ENCODE results near the gene HSF5. TPM values are rescaled to one million over a fixed set of nuclear protein-coding genes. Genes with fewer than 3 reads are reported as not detected.

Gene HSF5, protein sequence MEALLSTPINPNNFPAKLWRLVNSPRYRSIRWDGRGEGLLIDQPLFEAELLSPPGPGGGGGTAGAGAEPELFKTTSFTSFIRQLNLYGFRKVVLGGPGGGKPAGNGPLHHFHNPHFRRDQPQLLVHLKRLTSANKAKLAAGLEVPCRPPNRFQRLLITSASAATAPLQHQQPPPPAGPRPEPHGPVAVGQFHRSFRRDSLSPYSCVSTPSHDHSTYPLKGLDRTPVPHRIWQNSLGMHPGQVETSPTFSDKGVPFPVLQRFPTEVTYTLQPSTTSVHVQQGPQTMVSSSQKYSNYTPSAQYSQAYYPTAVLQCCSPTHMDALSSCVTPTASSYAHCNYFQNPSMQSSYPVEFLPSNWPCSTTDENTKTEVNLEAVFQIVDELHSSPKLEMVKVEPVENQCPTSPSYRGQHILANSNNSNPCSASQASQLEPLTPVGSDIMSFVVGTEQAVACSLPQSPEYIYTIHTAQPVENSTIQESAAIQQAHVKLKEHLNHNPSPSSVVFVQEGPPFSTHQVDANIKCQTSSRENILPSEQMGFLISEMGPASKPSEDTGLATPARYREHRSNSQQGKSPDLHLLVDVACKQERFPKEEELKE
- total RNA-seq = under 0.01 TPM in 1 of 2 replicates, not detected in the other

DNA sequence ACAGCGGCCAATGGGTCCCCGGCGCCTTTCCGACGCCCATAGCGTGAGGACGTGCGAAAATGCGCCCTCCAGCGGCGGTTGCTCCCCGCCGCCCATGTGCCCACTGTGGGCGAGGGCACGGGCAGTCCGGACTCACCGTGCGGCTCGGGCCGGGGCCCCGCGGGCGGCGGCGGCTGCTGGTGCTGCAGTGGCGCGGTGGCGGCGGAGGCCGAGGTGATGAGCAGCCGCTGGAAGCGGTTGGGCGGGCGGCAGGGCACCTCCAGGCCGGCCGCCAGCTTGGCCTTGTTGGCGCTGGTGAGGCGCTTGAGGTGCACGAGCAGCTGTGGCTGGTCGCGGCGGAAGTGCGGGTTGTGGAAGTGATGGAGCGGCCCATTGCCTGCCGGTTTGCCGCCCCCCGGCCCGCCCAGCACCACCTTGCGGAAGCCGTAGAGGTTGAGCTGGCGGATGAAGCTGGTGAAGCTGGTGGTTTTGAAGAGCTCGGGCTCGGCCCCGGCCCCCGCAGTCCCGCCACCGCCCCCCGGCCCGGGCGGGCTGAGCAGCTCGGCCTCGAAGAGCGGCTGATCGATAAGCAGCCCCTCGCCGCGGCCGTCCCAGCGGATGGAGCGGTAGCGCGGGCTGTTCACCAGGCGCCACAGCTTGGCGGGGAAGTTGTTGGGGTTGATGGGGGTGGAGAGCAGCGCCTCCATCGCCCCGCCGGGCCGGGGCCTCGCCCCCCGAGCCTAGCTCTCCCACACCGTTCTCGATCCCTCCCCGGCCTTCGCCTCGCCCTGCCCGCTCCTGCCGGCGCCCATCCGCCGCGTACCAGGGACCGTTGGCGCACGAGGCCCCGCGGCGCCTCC, at the start of gene HSF5:
TSS of gene HSF5 (minus strand) at position 820 of the 839 bp plus-strand sequence. CDS start at position 686, 134 bp downstream.

GRCh38 chr17:58513965-58514769, 26.0 kb upstream of the HSF5 start, which contains the start of gene MTMR4:
TSS of gene MTMR4 (minus strand) at chr17:58514638. CDS start at chr17:58514407, 231 bp downstream.

GRCh38 chr17:58417300-58418092, 70.7 kb downstream of the HSF5 start, which contains the start of gene RNF43:
TSS of gene RNF43 (minus strand) at chr17:58417534. CDS start at chr17:58415577, 1,957 bp downstream.

Other genes with a start within 250 kb of the HSF5 start
- gene LPO, start 249.8 kb downstream of the HSF5 start, total RNA-seq = 0.21 TPM in 1 of 2 replicates, not detected in the other
- gene MPO, start 207.5 kb downstream of the HSF5 start, total RNA-seq = not detected in 2 replicates
- gene TSPOAP1, start 159.6 kb downstream of the HSF5 start, total RNA-seq = 0.48 and 1.3 TPM in 2 replicates
- gene SUPT4H1, start 136.2 kb downstream of the HSF5 start, total RNA-seq = 37.5 and 41.7 TPM in 2 replicates
- 4.6 and 6.0 TPM in 2 replicates for gene RNF43, start 70.9 kb downstream of the HSF5 start, total RNA-seq
- 50.6 and 65.2 TPM in 2 replicates for gene MTMR4, start 26.2 kb upstream of the HSF5 start, total RNA-seq
- gene TEX14, start 203.6 kb upstream of the HSF5 start, total RNA-seq = under 0.01 TPM in 1 of 2 replicates, not detected in the other
- gene RAD51C, start 204.2 kb upstream of the HSF5 start, total RNA-seq = 17.3 and 25.1 TPM in 2 replicates

Data from tracheal epithelial cell (primary cell).